ENCODE data around the gene CLIC4. TPM values are rescaled to one million over a fixed set of nuclear protein-coding genes. Genes with fewer than 3 reads are reported as not detected.

Gene CLIC4
- total and polyA plus RNA-seq, 4 donors: 15.0 to 40.7 (median 28.4) TPM

DNA sequence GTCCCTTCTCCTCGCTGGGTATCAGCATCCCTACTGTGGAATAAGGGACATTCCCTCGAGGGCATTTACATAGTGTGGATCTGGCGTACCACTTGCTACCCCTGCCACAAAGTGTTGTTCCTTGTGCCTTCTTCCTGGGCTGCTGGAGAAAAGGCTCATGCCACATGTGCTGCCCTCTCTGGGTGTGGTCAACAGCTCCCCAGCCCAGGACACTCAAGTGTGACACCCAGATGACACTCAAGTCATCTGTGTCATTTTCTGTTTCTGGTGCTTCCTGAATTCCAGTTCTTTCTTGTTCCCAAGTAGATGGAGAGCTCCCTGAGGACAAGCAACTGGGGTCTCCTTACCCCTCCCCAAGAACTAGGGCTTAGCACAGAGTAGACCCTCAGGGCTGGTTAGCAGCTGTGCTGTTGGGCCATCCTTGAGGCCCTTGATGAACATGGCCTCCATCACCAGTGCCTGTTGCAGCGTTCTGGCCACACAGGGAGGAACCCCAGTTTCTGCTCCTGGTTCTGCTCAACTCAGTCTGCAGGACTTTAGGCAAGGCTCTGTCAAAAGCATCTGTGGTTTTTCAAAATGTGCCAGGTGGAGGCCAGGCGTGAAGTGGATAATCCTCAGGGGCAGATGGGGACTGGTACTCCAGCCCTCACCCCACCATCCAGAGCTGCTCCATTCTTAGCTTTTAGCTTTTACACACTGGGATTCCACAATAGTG lies 49.0 kb upstream of the CLIC4 start:
- Histone ChIP-seq H3K9ac (ENCODE audit: low read depth in 1 of 2, low read length in 2 of 2) (no peak overlapping the region), H3K4me3 (ENCODE audit: low read depth in 1 of 3, low read length in 3 of 3) (no peak overlapping the region), H3K4me1 (ENCODE audit: control insufficient read depth in 4 of 4, insufficient read depth in 4 of 4, low read length in 3 of 4) (no peaks in the 10 kb centered on the region), H3K27ac (ENCODE audit: low read depth in 1 of 2, low read length in 2 of 2) (no peak overlapping the region), H3K9me3 (ENCODE audit: control insufficient read depth in 4 of 4, low read length in 3 of 4) (no peaks in the 10 kb centered on the region), H3K36me3 (ENCODE audit: control insufficient read depth in 4 of 4, insufficient read depth in 3 of 4, low read depth in 1 of 4, low read length in 3 of 4) (no peaks in the 10 kb centered on the region), H3K27me3 (ENCODE audit: control insufficient read depth in 4 of 4, insufficient read depth in 4 of 4, low read length in 3 of 4) (no peaks in the 10 kb centered on the region)
- no peak for DNase-seq (ENCODE audit: low spot score)
- 96% methylated on average over 5 of the region's 5 CpGs for WGBS
- TF ChIP-seq ATF3 (IDR thresholded peaks at IDR 0.05) (no peak), TAF1 (conservative IDR thresholded peaks at IDR 0.05) (no peak), YY1 (IDR thresholded peaks at IDR 0.05) (no peak), ZBTB33 (IDR thresholded peaks at IDR 0.05) (no peak), FOXA1 (IDR thresholded peaks at IDR 0.05) (no peak), FOXA2 (IDR thresholded peaks at IDR 0.05) (no peak), RXRA (IDR thresholded peaks at IDR 0.05) (no peak), JUND (IDR thresholded peaks at IDR 0.05) (no peak), HNF4A (conservative IDR thresholded peaks at IDR 0.05) (no peak), HNF4G (IDR thresholded peaks at IDR 0.05) (no peak), NR2F2 (IDR thresholded peaks at IDR 0.05) (no peak), RAD21 (IDR thresholded peaks at IDR 0.05) (no peak), EGR1 (IDR thresholded peaks at IDR 0.05; ENCODE audit: low read depth in 2 of 2) (no peak), CTCF (IDR thresholded peaks at IDR 0.05; ENCODE audit: low read depth, low read length, missing input control) (no peak), MAX (IDR thresholded peaks at IDR 0.05) (no peak), SP1 (IDR thresholded peaks at IDR 0.05) (no peak), GABPA (IDR thresholded peaks at IDR 0.05 in 1 of 2, conservative IDR thresholded peaks at IDR 0.05 in 1 of 2) (no peak)
- TF ChIP-seq, protein P1, sequence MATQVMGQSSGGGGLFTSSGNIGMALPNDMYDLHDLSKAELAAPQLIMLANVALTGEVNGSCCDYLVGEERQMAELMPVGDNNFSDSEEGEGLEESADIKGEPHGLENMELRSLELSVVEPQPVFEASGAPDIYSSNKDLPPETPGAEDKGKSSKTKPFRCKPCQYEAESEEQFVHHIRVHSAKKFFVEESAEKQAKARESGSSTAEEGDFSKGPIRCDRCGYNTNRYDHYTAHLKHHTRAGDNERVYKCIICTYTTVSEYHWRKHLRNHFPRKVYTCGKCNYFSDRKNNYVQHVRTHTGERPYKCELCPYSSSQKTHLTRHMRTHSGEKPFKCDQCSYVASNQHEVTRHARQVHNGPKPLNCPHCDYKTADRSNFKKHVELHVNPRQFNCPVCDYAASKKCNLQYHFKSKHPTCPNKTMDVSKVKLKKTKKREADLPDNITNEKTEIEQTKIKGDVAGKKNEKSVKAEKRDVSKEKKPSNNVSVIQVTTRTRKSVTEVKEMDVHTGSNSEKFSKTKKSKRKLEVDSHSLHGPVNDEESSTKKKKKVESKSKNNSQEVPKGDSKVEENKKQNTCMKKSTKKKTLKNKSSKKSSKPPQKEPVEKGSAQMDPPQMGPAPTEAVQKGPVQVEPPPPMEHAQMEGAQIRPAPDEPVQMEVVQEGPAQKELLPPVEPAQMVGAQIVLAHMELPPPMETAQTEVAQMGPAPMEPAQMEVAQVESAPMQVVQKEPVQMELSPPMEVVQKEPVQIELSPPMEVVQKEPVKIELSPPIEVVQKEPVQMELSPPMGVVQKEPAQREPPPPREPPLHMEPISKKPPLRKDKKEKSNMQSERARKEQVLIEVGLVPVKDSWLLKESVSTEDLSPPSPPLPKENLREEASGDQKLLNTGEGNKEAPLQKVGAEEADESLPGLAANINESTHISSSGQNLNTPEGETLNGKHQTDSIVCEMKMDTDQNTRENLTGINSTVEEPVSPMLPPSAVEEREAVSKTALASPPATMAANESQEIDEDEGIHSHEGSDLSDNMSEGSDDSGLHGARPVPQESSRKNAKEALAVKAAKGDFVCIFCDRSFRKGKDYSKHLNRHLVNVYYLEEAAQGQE (IDR thresholded peaks at IDR 0.05): no peak
